GM21717 (cell line): ENCODE results near the gene CHCHD3.

Experiments
- ATAC-seq: cut with Tn5 transposase; IDR thresholded peaks from one replicate; pipeline ENCODE4 v1.9.1; 2021; ENCODE audit warnings: mild to moderate bottlenecking, moderate library complexity; ENCODE audit not compliant: unreplicated experiment

The CHCHD3 gene

GRCh38 chr7:133081599-133082389 lies at the start of gene CHCHD3:
Gene CHCHD3 (minus strand): TSS chr7:133082090. CDS start chr7:133081937, 153 bp downstream.
- peak; percentile 99 for ATAC-seq

DNA sequence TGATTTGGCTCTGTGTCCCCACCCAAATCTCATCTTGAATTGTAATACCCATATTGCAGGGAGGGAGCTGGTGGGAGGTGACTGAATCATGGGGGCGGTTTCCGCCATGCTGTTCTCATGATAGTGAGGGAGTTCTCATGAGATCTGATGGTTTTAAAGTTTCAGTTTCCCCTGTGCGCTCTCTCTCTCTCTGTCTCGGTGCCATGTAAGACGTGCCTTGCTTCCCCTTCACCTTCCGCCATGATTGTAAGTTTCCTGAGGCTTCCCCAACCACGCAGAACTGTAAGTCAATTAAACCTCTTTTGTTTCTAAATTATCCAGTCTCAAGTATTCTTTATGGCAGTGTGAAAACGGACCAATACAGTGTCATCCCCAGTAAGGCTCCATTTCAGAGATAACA lies 48.3 kb upstream of the CHCHD3 start:
- no peak for ATAC-seq

DNA sequence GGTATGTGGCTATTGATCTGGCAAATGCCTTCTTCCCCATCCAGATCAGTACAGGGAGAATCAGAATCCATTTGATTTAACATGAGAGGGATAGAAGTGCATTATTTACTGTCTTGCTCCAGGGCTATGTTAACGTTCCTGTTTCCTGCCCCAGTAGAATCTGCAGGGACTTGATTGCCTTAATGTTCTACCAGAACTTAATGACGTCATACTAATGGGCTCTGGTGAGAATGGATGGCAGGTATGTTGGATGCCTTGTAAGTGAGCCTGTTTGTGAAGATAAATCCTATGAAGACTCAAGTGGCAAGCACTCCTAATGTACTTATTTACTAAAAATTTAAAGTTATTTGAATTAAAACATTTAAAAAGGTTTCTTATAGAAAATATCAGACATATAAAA lies 44.5 kb upstream of the CHCHD3 start:
- no peak for ATAC-seq

DNA sequence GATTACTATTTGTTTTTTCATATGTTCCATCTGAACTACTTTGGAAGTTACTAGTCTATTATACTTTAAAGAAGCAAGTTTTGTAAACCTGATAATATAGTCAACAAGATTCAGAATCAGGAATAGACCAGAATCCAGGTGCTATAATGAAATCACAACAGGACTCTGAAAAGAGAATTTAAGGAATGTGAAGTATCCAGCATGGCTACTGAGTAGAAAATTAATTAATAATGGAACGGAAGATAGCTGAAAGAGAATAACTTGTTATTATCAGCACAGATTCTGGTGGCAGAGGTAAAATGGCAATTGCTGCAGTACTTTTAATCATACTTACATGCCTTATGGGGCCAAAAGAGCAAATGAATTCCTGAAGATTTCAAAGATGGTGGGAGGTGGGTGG lies 43.1 kb upstream of the CHCHD3 start:
- ATAC-seq: no peak

- ATAC-seq: no peak
These were observed 39.4 kb upstream of the CHCHD3 start for GRCh38 chr7:133121175-133121844.

- no peak for ATAC-seq
These were observed 37.2 kb upstream of the CHCHD3 start for GRCh38 chr7:133119067-133119466.

- ATAC-seq: no peak
These were observed 36.4 kb upstream of the CHCHD3 start for GRCh38 chr7:133118261-133118660.

DNA sequence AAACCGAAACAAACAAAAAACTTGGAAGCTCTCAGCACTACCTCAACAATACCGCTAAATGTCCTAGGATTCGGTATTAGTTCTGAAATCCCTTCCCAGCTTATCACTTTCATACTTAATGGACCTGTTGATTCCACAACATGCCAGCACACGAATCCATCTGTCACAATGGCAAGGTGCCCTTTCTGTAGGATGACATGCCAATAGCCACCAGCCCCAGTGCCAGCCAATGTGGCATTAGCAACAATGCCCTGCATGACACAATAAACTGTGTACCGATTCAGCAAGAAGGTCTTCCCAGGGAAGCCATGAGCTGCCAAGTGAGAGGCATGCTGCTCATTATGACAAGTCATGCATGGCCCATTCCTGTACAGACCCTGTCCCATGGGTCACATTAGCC lies 35.6 kb upstream of the CHCHD3 start:
- no peak for ATAC-seq

- ATAC-seq: no peak
These were observed 33.7 kb upstream of the CHCHD3 start for GRCh38 chr7:133115596-133115995.

DNA sequence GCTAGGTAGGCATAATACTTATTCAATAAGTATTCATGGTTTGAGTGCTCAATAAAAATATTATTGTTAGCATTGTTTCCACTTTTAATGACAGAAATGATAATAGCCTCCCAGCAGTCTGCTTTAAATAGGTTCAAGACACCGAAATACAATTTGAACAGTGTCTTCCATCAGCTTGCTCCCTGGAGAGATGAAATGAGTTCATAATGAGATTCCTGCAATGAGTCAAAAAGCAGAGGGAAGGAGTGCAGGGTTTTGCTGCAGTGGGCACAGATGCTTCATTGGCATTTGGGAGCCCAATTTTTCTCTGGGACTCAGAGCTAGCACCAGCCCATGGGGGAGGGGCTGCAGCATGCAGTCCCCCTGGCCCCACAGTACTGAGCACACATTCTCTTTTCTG lies 32.6 kb upstream of the CHCHD3 start:
- no peak for ATAC-seq

GRCh38 chr7:133112976-133113375 lies 31.1 kb upstream of the CHCHD3 start:
- ATAC-seq: no peak

DNA sequence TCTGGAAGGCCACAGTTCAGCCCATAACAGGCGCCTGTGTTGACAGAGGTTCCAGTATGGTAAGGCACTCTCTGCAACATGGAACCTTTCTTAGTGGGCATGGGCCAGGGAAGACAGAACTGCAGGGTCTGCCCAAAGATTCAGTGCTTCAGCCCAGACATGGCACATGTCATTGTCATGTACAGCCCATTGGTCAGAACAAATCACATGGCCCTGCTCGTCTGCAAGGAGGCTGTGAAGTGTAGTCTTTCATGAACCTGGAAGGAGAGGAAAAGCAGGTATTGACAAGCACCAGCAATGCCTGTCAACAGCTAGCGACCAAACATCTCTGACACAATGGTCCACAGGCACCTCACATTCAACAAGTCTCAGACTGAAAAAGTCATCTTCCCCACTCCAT lies 30.4 kb upstream of the CHCHD3 start:
- no peak for ATAC-seq

DNA sequence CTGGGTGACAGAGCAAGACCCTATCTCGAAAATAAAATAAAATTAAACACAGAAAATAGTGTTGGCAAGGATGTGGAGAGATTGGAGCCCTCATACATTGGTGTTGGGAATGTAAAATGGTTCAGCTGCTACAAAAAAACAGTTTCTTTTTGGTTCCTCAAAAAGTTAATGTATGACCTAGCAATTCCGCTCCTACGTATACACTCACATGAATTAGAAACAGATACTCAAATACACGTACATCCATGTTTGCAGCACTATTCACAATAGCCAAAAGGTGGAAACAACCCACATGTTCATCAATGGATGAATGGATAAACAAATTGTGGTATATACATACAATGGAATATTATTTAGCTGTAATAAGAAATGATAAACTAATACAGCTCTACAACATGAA lies 28.4 kb upstream of the CHCHD3 start:
- ATAC-seq: no peak

- ATAC-seq: no peak
These were observed 27.9 kb upstream of the CHCHD3 start for GRCh38 chr7:133109816-133110215.

GRCh38 chr7:133108023-133108422 lies 26.1 kb upstream of the CHCHD3 start:
- no peak for ATAC-seq

- ATAC-seq: no peak
These were observed 20.6 kb upstream of the CHCHD3 start for GRCh38 chr7:133102276-133103060.

DNA sequence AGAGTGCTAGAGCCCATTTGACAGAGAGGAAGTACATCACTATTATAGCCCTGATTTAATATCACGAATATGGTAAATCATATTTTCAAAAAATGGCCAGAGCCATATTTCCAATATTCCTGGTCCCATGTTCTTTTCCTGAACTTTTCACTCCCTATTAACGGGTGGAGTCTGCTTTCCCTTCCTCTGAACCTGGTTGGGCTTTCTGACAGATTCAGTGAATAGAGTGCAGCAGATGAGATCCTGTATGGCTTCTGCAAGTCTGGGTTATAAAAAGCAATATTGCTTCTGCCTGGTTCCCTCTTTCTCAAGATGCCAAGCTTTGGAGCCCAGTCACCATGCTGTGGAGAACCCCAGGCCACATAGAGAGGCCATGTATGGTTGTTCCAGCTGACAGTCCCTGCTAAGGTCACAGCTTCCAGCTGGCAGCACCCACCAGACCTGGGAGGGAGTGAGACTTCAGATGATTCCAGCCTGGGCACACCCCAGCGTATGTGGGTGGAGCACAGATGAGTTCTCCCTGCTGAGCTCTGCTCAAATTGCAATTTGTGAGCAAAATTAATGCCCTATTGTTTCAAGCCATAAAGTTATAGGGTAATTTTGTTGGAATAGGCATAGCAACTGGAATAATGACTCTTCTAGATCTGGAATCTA lies 17.9 kb upstream of the CHCHD3 start:
- no peak for ATAC-seq

GRCh38 chr7:133095119-133095671 lies 13.3 kb upstream of the CHCHD3 start:
- no peak for ATAC-seq

DNA sequence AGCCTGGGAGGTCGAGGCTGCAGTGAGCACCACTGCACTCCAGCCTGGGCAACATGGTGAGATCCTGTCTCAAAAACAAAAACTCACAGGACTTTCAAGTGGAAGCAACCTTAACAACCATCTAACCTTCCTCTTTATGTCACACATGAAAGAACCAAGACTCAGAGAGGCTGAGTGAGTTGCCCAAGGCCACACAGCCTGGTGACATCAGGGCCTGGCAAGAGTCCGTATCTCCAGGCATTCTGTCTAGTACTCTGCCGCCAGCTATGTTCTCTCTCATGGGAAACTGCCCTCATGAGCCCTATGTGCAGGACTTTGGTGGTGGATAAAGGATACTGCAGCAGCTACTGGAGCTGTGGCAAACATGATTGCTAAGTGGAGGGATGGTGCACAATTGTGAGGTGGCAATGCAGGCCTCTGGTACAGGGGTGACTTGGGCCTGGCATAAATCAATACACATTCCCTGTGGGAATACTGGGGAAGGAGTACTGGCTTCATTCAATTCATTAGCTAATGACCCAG lies 10.1 kb upstream of the CHCHD3 start:
- ATAC-seq: no peak

- no peak for ATAC-seq
These were observed 488 bp upstream of the CHCHD3 start for GRCh38 chr7:133082390-133082766.

DNA sequence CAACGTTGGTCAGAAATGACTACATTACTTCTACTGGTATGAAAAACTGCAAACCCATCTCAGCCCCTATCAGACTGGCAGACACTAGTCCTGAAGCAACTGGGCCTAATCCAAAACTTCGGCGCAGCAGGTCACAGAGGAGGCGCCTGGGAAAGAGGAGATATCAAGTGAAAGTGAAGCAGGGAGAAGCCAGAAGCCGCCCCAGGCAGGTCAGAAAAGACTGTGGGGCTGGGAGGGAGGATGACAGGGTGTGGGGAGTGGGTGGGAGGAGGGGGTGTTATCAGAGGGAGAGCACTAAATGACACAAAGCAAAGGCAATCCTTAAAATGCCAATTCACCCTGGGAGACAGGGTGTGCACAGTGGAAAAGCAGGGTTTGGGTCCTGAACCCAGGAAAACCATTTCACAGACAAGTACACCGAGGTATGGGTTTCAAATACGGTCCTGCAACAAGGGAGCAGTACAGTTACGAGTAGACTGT lies 731 bp downstream of the CHCHD3 start:
- no peak for ATAC-seq
